GM19099 (cell line): ENCODE measurements around the gene TNS1.

Experiments
- POLR2A ChIP-seq: IDR thresholded peaks from 3 replicates; pipeline ENCODE4 v1.6.1; 2011; ENCODE audit warnings: low read depth; ENCODE audit not compliant: insufficient read length; ENCODE audit errors: extremely low read depth

TNS1 gene

DNA sequence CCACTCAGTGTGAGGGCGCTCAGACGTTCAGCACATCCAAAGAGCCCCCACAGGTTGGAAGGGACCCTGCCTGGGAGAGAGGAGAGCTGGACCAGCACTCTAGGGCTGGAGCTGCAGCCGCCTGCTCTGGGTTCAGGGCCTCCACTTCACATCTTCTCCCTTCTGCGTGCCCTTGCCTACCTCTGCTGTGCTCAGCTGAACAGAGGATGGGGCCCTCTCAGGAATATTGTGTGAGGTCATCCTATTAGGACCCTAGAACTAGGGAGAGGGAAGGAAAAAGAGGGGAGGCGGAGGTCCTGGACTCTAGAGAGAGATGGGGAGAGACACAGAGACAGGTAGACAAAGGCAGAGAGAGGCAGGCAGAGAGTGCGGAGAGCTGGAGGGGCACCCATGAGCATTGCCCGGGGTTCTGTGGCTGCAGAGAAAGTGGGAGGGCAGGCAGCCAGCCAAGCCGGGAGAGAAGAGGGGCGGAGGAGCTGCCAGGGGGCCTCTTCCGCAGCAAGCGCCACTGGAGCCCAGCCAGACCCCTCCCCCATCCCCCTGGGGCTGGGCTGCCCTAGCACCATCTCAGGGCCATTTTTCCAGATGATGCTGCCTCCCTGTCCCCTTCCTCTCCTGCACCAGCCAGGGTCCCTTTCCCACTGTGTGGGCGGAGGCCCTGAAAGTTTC is 8.3 kb upstream of the TNS1 start:
- no peak for TF ChIP-seq POLR2A

DNA sequence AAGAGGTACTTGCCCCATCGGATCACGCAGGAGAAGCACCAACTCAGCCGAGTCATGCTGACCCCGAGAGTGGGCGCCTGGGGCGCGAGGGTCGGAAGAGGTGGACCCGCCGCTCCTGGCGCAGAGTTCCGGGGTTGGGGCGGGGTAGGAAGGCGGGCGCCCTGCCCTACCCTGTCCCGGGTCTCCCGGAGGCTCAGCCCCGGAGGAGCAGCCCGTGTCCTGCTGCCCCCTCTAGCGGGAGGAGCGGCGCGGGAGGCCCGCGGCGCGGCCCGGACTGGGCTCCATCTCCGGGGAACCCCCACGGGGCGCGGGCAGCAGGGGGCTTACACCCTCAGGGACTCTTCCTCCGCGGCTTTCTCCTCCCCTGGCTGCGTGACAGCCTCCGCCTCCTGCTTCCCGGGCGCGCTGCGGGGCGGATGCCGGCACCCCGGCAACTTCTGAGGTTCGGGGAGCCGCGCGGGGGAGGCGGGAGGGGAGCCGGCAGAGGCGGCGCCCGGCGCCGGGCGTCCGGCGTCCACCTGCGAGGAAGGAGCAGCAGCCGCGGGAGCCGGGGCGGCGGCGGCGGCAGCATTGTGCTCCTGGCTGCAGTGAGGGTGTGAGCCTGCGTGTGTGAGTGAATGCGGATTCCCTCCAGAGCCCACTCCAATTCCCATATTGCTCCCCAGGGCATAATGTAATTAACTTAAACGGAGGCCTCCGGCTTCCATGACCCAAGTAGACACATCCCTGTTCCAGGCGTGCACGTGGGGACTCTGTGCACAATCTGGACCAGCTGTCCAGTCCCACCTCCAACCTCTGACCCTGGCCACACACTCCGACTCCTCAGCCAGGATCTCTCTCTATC is 7.6 kb upstream of the TNS1 start:
- no peak for TF ChIP-seq POLR2A

DNA sequence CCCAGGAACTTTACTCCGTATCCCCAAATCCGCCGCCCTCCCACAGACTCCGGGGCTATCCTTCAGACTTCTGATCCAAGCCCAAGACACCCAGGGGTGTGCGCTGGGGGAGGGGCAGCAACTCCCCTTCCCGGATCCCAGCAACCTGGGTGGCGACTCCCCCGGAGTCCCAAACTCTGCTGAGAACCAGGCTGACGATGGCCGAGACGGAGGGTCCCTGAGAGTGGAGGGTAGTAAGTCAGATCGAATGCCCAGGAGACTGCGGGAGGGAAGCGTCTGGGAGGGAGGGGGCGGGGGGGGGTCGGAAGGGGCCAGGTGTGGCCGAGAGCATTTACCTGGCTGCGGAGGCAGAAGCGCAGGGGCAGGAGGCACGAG is 7.0 kb upstream of the TNS1 start:
- TF ChIP-seq POLR2A, result no peak

DNA sequence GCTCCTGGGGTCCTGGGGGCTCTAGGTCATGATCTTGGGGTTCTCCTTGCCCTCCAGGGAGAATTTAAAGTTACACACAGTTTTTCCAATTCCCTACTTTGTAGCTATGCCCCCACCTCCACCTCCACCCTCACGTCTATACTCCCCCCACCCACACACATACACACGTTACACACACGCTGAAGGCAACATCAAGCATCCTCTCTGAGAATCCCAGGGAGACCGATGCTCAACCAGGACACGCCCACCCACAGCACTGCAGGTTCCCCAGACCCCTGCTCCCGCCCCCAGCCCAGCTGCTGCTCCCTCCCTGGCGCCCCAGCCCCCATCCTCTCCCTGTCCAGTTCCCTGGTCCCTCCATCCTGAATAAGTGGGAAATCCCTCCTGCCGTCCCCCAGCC is 6.4 kb upstream of the TNS1 start:
- TF ChIP-seq POLR2A, result no peak

DNA sequence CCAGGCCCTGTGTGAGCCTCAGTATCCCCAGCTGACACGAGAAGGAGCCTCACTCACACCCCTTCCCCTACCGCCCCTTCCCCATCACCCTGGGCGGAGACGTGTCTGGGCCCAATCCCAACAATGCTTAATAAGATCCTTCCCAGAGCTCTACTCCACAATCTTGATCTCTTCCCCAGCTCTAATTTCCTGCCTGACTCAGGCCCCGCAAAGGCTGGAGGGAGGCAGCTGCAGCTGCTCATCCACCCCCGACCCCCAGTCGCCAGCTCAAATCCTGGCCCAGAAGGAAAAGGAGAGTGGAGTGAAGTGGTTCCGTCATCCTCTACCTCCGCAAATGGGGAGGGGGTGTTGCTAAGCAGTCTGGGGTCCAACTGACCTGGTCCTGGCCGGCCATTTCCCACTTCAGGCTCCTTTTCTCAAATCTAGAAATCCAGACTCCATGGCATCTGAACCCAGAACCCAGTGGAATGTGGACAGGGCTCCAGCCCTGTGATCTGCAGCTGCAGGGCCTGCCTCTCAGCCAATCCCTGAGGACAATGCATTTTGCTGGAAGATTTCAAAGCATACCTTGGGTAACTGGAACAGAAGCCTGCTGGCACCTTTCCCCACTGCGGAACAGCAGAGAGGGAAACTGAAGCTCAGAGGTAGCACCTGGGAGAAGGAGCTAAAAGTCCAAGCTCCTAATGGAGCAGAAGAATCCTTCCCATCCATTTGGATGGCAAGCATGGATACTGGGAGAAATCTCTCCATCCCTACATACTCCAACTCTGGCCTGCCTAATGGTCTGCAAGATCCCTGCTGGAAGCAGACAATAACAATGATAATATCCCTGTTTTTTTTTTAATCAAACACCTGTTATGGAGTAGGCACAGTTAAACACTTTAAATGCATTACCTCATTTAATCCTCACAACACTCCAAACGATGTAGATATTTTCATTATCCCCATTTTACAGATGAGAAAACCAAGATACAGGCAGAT is 5.6 kb upstream of the TNS1 start:
- no peak for TF ChIP-seq POLR2A

DNA sequence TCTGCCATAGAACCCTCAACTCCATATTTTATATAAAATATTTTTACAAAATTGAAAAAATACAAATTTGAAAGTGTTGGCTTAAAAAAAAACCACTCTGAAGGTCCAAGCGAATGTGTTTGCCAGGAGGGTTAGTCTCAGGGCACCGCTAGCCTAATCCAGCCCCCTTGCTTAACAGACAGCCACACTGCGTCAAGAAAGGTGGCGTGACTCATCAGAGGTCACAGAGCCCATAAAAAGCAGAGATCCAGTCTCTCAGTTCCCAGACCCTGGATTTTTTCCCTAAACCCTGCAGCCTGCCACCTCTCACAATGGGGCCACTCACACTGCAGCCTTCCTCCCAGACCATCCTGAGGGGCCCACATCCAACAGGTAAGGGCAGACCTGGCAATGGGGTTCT is 3.9 kb upstream of the TNS1 start:
- TF ChIP-seq POLR2A, result no peak

DNA sequence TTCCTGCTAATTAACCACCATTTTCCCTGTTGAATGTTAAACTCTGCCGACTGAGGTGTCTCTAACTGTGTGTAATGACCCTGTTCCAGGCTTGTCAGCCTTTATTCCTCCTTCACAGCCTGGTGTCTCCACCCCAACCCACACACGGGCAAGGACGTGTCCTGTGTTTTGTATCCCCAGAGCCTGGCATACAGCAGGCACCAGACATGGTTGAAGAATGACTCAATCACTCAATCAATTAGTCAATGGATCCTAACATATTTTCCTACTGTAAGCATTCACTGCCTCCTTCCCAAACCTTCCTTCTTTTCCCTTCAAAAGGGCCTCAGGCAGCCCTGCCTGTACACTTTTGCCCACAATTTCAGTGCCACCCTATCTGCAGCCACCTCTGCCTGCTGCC is 2.7 kb upstream of the TNS1 start:
- no peak for TF ChIP-seq POLR2A

DNA sequence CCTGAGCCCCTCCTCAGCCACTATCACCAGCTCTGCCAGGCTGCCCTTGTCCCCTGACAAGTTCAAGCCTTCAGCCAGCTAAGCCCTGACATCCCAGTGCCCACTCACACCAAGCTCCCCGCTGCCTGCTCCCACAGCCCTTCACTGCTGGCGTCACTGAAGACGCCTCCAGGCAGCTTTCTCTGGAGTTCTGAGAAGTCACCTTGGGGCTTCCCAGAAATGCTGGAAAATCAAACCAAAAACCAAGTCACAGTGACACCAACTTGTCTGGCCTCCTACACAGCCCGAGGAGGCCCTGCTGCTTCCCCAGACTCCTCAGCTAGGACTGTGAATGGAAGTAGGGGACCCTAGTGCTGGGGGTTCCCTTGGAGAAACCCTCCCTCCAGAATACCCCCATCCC is 2.2 kb upstream of the TNS1 start:
- TF ChIP-seq POLR2A, result no peak

DNA sequence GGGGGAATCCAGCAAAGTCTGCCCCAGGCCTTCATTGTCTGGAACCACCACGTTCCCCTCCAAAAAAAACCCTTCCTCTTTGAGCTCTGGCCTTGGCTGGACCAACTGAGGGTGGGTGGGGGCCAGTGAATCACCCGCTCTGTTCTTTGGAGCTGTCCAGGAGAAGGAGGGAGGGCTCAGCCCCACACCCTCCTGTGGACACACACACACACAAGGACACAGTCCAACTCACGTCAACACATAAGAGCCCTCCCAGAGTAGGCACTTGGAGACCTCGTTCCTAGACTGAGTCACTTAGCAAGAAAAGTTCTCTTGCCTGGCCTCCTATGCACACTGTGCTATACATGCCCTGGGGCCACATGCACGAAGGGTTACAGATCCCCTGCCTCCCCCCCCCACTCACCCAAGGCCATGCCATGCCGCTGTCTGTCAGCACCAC is 1.2 kb upstream of the TNS1 start:
- TF ChIP-seq POLR2A, result no peak

DNA sequence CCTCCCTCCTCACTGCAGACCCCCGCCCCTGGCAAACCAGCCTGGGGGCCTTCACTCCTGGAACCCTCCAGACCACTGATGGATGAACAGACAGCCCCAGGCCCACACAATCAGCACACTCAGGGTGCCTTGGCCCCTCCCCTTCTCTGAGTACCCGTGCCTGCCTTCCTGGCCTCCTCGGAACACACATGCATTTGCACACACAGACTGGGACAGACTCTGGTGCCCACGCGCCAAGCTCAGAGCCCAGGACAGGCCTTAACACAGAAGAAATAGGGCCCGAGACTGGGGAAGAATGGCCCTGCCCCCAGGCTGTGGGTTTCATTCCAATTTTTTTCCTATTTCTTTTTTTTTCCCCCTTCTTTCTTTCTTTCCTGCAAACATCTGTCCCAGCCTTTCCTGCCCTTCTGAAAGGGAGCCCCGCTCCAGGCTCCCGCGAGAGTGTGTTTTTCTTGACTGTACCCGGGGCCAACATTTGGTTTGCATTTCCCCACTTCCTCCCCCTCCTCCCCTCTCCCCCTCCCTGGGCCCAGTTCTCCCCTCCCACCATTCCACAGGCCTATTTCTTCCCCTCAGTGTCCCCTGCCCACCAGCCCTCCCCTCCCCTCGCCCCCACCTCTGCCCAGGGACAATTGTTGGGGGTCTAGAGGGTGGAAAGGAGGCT is 618 bp upstream of the TNS1 start:
- TF ChIP-seq POLR2A, result no peak

DNA sequence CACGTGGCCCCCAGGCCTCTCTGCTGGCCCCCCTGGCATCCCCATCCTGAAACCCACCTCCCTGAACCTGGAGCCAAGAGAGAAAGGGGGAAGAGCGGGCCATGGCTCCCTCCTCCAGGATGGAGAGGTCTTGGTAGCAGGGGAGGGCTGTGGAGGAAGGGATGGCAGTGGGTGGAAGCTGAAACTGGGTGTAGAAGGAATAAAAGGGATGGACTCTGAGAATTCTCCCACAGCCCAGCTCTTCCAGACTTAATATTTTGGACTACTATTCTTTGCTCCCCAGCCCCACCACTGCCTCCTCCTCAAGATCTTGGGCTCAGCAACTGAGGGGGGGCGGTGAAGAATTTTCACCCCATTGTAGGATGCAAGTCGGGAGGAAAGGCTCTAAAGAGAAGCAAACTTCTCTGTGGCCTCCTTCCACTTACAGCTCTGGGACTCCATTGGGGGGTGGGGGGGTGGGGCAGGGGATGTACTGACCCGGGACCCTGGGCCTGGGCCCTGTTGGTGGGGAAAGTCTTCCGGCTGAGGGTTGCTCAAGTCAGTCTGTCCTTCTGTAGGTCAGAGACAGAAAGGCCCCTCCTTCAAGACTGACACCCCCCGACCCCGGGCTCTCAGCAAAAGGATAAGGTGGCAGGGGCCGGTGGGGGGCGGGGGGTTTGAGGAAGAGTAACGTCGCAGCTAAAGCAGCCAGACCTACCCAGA is 501 bp downstream of the TNS1 start:
- TF ChIP-seq POLR2A, result no peak

DNA sequence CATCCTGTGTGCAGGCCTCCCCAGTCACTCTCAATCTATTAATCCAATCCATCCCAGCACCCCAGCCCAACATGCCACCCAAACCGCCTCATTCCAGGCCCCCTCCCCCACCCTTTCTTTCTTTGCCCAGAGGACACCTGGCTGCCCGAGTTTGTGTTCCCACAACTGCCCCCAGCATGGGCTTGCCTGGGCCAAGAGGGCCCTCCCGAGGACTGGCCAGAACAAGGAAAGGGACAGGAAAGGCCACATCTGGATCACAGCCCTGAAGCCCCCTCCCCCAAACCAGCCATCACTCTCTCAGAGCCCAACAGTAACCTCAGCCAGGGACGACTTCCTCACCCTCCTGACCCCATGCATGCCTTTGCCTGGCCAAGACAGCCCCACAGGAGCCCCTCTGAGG is 1.2 kb downstream of the TNS1 start:
- TF ChIP-seq POLR2A, result no peak

DNA sequence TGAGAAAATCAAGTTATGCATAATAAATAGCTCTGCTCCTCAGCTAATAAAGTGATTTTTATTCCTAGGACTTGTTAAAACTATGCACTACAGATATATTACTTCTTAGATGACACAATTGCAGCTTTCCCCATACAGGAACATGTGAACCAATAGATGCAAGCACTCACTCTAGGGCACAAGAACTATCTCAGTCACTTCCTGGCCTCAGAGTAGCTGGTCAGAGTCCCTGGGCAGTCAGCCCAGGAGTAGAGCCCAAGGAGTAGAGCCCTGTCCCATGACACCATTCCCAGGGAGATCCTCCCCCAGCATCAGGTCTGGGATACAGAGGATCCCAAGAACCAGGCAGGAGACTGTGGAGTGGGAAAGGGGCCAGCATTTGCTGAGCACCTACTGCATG is 2.7 kb downstream of the TNS1 start:
- no peak for TF ChIP-seq POLR2A

DNA sequence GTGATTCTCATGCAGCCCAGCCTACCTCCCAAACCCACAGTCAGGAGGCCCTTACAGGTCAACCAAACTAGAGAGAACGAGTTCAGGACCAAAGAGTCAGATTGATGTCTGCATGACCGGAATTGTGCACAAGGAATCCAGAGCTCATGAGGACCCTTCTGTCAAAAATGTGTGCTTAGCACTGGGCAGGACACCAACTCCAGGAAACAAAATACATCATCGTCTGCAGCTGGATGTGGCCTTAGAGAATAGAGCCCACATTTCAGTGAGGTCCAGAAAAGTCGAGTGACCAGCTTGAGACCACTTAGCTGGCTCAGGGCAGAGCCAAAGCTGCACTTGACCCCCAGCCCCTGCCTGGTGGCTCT is 3.2 kb downstream of the TNS1 start:
- no peak for TF ChIP-seq POLR2A
